Inflammatory macrophage treated with lipopolysaccharide for 4 hours (primary cell): ENCODE results near the gene PSMB7.

Experiments
- DNase-seq: peaks from one replicate; pipeline ENCODE4 v3.0.0-alpha.2; 2020

The PSMB7 gene

GRCh38 chr9:124342776-124343485 lies 72.3 kb downstream of the PSMB7 start:
- DNase-seq: no peak

GRCh38 chr9:124342402-124342775 lies 72.9 kb downstream of the PSMB7 start:
- peak; percentile 53 for DNase-seq

- no peak for DNase-seq
Measured at GRCh38 chr9:124341455-124342170, 73.6 kb downstream of the PSMB7 start.

- no peak for DNase-seq
Measured at GRCh38 chr9:124340219-124341069, 74.8 kb downstream of the PSMB7 start.

- DNase-seq: no peak
Measured at GRCh38 chr9:124339603-124340146, 75.6 kb downstream of the PSMB7 start.

- DNase-seq: no peak
Measured at GRCh38 chr9:124337562-124337961, 77.7 kb downstream of the PSMB7 start.

GRCh38 chr9:124335320-124335707 lies 79.9 kb downstream of the PSMB7 start:
- DNase-seq: no peak

GRCh38 chr9:124334568-124335319 lies 80.5 kb downstream of the PSMB7 start:
- DNase-seq: no peak

GRCh38 chr9:124333203-124333579 lies 82.1 kb downstream of the PSMB7 start:
- no peak for DNase-seq

GRCh38 chr9:124332361-124333202 lies 82.7 kb downstream of the PSMB7 start:
- no peak for DNase-seq

GRCh38 chr9:124331580-124331979 lies 83.7 kb downstream of the PSMB7 start:
- no peak for DNase-seq

- no peak for DNase-seq
Measured at GRCh38 chr9:124330011-124330697, 85.1 kb downstream of the PSMB7 start.

GRCh38 chr9:124329206-124329792 lies 85.9 kb downstream of the PSMB7 start:
- no peak for DNase-seq

- DNase-seq: no peak
Measured at GRCh38 chr9:124328285-124328684, 87.0 kb downstream of the PSMB7 start.

- no peak for DNase-seq
Measured at GRCh38 chr9:124327491-124327890, 87.8 kb downstream of the PSMB7 start.

- DNase-seq: no peak
Measured at GRCh38 chr9:124326378-124326777, 88.9 kb downstream of the PSMB7 start.

GRCh38 chr9:124325816-124326215 lies 89.4 kb downstream of the PSMB7 start:
- DNase-seq: no peak

GRCh38 chr9:124323904-124324303 lies 91.3 kb downstream of the PSMB7 start:
- no peak for DNase-seq

GRCh38 chr9:124322618-124323432 lies 92.4 kb downstream of the PSMB7 start:
- peak; percentile 40 for DNase-seq

GRCh38 chr9:124321935-124322334 lies 93.3 kb downstream of the PSMB7 start:
- no peak for DNase-seq
